NCI-H510A treated with DMSO at 0.1 percent for 48 hours (cell line): ENCODE results near the gene ABHD4.
A peak's percentile ranks its signal among the peaks of the same experiment; 100 is the strongest.
"Not testable (repeated sequence)": the region's sequence is repeated elsewhere in the genome, so short reads cannot be mapped to it uniquely, and the experiment has no call there.

Experiments
- DNase-seq: peaks from one replicate; lab custom pipeline; 2025; lab: John Stamatoyannopoulos, UW

The ABHD4 gene

DNA sequence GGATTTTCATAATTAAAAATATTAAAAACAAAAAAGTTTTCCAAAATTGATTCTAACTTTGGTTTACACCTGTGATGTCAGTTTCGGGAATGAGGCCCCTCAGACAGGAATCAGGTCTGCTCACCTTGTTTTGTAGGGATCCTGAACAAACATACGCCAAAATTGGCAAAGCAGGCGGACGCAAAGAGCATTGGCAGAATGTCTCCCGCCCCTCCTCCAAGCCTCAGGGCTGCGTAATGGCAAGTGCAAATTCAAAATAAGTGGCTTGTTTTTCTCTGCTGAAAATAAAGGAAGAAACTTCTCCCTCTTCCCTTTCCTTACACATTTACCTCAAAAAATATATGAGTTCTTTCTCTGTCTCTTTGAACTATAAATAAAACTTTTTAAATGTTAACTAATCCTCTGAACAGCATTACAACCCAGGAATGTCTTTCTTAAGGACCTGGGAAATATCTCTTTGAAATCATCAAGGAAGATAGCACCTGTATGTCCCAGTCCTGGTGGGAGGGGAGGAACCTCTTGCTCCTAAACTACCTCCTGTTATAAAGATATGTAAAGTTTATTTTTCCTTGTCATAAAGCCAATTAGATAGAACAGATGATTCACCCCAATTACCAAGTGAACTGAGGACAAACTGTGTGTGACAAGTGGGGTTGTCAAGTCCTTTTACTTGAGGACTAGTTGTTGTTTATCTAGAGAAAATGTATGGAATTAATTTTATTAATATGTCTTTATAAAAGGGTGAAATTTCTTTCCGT lies 29.6 kb downstream of the ABHD4 start:
- DNase-seq, result no peak

- DNase-seq, result no peak
Measured at GRCh38 chr14:22629361-22629760, 31.3 kb downstream of the ABHD4 start.

DNA sequence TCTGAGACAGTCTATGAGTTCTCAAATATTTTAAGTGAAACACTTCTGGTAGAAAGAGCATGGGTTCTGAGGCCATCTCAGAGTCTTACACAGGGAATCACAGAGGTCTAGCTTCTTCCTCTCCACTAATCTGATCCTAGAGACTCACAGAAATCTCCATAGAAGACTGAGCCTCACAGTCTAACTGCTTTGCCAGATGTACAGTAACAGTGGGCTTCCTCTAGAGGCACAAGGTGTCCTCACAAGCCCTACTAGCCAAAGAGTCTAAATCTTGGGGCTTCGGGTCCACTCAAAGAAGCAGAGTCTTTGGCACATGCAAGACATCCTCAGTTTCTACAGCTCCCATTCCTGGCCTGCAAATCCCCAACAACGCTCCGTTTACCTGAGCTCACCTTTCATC lies 32.0 kb downstream of the ABHD4 start:
- DNase-seq, result no peak

DNA sequence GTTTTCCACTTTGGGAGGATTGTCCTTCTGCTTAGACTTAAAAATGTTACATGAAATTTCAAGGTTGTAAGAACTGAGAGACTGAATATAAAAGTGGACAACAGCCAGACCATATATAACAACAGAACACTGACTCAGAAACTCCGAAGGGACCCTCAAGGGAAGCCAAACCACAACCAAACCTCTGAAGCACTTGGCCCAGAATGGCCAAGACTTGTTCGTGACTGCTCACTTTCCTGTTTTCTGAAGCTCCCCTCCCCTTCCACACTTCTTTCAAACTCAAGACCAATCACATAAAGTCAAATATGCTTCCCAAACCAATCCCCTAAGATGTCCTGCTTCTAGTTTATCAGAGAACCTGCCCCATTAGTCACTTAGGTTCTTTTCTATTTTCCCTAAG lies 32.4 kb downstream of the ABHD4 start:
- DNase-seq, result no peak

GRCh38 chr14:22634233-22634900 lies 36.3 kb downstream of the ABHD4 start:
- DNase-seq, result no peak

GRCh38 chr14:22635980-22636379 lies 37.9 kb downstream of the ABHD4 start:
- not testable (repeated sequence) for DNase-seq

DNA sequence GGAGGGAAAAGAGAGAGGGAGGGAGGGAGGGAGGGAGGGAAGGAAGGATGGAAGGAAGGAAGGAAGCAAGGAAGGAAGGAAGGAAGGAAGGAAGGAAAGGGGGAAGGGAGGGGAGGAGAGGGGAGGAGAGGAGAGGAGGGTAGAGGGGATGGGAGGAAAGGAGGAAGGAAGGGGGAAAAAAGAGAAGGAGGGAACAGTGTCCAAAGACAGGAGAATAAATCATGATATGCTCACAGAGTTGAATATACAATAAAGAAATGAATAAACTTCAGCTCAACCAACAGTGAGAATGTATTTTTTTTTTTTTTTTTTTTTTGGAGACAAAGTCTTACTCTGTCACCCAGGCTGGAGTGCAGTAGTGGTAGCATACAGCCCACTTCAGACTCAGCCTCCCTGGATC lies 42.1 kb downstream of the ABHD4 start:
- no peak for DNase-seq

DNA sequence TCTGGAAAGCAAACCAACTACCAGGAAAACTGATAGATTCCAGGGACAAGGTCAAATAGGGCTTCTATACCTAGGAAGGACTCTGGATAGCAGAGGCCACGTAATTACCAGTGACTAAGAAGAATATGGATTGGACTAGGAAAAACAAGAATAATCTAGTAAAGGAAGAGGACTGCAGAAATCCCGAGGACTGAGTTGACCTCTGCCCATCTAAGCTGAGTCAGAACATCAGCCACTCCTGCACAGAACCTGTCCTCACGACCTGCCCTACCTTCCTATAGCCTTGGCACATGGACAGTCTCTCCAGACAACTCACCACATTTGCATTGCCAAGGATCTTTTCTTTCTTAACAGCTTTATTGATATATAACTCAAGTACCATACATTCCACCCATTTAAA lies 43.7 kb downstream of the ABHD4 start:
- no peak for DNase-seq

GRCh38 chr14:22644305-22644635 lies 46.2 kb downstream of the ABHD4 start, which contains the start of gene OR6J1:
Gene OR6J1 (minus strand): TSS chr14:22644352. CDS start chr14:22634811, 9,541 bp downstream.
- DNase-seq, result no peak

DNA sequence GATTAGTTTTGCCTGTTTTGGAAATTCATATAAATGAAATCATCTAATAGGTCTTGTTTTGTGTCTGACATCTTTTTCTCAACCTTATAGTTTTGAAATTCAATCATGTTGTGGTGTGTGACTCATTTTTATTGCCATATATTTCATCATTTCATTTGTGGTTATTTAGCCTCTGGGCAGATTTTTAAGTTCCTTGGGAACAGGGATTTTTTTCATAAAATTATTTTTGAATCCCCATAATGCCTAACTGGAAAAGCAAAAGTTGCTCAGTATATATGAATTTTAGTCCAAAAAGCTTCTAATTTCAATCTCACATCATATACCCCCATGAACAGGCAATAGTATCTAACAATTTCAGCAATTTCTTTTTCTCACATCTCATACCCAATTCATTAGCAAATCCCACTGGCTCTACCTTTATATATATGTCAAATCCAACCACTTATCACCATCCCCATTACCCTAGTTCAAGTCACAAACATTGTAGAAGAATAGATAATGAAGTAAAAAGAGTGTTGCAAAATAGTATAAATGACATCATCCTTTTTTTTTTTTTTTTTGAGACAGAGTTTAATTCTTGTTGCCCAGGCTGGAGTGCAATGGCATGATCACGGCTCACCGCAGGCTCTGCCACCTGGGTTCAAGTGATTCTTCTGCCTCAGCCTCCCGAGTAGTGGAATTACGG lies 48.6 kb downstream of the ABHD4 start:
- DNase-seq, result no peak

GRCh38 chr14:22648506-22648905 lies 50.4 kb downstream of the ABHD4 start:
- DNase-seq, result no peak

DNA sequence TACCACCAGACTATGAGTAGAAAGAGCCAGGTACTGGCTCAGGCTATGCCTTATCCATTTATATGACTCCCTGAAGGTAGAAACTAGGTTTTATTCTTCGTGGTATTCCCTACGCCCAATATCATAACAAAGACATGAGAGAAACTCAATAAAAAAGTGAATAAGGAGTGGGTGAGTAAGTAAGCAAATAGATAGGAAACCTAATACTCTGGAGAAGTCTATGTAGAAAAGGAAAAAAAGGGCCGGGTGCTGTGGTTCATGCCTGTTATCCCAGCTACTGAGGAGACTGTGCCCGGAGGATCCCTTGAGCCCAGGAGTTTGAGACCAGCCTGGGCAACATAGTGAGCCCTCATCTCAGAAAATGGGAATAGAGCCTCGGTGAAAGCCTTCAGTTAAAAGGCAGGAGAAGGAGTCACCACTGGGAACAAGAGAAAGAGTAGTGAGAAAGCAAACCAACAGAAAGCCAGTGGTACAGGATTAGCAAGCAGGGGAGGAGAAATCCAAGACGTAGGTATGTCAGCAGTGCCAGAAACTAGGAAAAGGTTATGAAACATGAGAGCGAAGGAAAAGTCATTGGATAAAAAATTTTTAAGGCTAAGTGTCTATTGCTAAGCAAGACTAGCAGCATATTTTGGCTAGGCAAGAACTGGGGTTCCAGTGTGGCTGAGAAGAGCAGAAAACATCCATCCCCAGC lies 52.1 kb downstream of the ABHD4 start:
- no peak for DNase-seq

DNA sequence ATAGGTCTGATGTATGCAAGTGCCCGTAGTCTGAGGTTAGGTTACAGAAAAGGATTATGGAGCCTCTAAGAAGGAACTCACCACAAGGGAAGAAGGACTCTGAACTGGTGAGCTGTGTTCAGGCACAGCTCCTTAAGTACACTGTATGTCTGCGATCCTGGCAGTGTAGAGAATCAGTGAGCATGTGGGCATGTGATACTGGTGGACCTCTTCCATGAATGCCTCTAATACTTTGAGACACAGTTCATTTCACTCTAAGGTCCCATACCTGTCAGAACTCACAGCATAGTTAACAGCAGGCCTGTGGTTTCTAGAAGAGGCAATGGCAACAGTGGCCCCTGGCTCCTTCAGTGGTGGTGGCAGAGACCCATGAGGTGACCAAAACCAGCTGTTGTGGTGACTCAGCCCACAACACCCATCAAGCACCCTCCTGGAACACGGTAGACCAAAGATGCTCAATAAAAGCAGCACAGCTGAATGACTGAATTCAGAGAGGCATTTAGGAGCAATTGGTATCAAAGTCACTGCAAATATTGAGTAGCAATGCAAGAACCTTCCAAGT lies 52.9 kb downstream of the ABHD4 start:
- DNase-seq, result no peak

GRCh38 chr14:22651586-22651985 lies 53.5 kb downstream of the ABHD4 start:
- no peak for DNase-seq

- DNase-seq, result peak; percentile 14
Measured at GRCh38 chr14:22653012-22653621, 55.0 kb downstream of the ABHD4 start.

DNA sequence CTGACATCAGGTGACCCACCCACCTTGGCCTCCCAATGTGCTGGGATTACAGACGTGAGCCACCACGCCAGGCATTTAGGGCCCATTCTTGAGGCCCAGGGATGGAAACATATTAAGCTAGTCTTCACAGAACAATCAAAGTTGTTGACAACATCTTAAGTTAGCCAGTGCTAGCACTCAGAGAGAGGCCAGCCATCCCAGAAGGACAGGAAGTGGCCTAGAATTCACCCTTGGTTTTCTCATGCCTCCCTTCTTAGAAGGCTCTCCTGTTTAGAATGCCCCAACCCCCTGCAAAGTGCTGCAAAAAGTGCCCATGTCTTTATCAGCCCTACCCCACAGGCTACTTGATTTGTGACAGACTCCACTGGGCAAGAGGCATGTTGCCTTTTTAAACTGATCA lies 58.1 kb downstream of the ABHD4 start:
- DNase-seq, result no peak

DNA sequence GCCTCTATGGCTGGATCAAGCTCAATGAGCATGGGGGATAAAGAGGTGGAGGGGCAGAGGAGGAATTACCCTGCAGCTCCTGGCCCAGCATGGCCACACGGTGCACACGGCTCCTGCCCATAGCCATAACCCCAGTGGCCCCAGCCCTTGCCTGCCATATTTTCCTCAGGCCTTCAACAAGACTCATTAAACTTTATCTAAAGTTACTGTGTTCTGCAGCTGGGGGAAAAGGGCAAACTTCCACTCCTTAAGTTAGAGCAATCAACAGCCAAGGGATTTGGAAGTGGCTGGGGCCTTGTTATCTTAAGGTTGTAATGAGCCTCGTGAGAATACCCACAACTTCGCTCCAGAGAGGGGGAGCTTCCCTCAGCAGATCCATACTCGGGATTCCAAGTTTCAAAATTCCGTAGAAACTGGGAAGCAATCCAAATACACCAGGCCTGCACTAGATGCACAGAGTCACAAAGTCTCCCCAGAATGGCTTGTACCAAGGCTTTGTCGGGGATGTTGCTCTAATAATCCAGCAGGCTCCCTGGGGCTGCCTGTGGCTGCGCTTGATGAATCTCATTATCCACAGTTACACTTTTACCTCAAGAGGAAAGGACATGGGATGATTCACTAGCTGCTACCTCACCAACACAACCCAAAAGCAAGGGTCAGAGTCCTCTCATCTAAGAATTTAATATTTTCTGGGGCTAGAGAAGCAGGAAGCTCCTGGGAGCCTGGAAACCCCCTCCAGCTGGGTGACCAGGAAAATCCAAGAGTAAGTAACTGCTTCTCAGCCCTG lies 59.0 kb downstream of the ABHD4 start:
- DNase-seq, result no peak

DNA sequence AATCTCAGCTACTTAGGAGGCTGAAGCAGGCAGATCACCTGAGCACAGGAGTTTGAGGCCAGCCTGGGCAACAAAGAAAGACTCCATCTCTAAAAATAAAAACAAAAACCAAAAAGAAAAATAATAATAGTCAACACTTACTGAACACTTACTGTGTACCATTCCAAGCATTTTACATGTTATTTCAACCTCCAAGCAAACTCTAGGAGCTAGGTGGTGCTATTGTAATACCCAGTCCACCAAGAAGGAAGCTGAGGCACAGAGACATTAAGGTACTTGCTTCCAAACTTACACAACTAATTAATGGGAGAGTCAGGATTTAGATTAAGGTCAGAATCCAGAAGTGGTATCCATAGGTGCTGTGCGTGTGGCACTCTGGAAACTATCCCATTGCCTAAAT lies 59.8 kb downstream of the ABHD4 start:
- no peak for DNase-seq

DNA sequence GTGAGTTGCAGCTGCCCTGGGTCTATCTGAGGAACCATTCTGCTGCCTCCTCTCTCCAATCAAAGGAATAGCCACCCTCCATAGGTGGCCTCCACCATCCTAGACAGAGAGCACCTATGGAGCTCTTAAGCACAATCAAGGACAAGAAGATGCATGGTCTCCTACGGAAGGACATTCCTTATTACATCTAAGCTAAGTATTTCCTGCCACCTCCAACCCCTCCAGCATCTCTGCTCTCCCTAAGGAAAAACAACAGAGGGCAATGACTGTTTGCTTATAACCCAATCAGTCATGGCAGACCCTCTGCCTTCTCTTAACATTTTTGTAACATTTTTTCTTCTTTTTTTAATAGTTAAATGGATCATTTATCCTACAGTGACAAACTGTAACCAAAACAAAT lies 60.8 kb downstream of the ABHD4 start:
- DNase-seq, result no peak

- no peak for DNase-seq
Measured at GRCh38 chr14:22660654-22661053, 62.6 kb downstream of the ABHD4 start.
